Measurements from ENCODE around the gene MVD.

DNA sequence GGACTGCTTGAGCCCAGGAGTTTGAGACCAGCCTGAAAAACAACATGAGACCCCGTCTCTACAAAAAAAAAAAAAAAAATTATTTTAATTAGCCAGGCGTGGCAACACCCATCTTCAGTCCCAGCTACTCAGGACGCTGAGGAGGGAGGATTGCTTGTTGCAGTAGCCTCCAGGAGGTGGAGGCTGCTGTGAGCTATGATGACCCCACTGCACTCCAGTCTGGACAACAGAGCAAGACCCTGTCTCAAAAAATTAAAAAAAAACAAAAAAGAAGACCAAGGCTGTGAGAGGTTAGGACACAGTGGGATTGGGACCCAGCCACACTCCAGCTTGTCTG, 24.8 kb upstream of the MVD start:
- TF ChIP-seq, protein P1, sequence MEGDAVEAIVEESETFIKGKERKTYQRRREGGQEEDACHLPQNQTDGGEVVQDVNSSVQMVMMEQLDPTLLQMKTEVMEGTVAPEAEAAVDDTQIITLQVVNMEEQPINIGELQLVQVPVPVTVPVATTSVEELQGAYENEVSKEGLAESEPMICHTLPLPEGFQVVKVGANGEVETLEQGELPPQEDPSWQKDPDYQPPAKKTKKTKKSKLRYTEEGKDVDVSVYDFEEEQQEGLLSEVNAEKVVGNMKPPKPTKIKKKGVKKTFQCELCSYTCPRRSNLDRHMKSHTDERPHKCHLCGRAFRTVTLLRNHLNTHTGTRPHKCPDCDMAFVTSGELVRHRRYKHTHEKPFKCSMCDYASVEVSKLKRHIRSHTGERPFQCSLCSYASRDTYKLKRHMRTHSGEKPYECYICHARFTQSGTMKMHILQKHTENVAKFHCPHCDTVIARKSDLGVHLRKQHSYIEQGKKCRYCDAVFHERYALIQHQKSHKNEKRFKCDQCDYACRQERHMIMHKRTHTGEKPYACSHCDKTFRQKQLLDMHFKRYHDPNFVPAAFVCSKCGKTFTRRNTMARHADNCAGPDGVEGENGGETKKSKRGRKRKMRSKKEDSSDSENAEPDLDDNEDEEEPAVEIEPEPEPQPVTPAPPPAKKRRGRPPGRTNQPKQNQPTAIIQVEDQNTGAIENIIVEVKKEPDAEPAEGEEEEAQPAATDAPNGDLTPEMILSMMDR (IDR thresholded peaks at IDR 0.05) = no peak
- TF ChIP-seq ZFX (IDR thresholded peaks at IDR 0.05; ENCODE audit: borderline replicate concordance) = no peak
